M059J (cell line): ENCODE measurements around the gene YOD1. TPM values are rescaled to one million over a fixed set of nuclear protein-coding genes. Genes with fewer than 3 reads are reported as not detected.

Source experiments
- DNase-seq: peaks from one replicate; pipeline ENCODE4 v3.0.0-alpha.2; 2012; ENCODE audit warnings: low read depth
- total RNA-seq: library from RNA; depleted of rRNA; stranded (reverse); fragments of >200 nt; shearing (Covaris generic); gene quantifications from 2 replicates; pipeline ENCODE4 v1.2.3, GENCODE V29; 2014; rRNA removed

Gene YOD1
- total RNA-seq, result 5.1 and 6.0 TPM in 2 replicates

DNA sequence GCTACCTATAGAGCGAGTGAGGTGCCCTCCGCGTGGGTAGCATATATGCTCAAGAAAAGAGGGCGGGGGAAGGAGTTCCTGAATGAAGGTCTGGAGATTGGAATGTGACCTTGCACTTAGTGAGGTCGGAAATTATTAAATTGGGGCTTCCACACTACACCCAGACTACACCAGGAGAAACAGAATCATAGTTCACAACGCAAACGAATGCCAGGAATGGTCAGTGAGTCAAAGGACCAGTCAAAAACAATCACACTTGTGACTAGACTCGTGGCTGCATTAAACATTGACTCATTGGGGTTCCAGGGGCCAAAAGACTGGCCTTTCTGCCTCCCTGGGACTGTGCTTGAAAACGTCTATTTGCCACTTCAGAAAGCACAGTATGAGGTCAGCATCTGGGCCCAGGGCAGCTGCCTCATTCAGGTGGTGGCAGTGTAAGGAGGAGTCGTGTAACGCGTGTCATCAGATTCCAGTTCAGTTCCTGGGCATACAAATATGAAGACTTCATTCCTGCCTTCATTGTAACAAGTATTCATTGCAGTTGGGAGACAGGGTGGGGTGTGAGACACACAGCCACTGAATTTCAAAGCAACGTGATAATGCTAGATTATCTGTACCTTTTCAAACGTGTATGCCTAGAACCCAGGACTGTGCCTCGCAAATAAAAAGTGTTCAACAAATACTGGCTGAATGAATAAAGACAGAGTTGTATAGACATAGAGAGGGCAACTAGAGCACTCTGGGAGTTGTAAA lies at the start of gene YOD1:
Gene YOD1 (minus strand): TSS at position 18 of the 753 bp plus-strand sequence. CDS start 178 bp downstream, outside the sequence.
- peak; percentile 96 for DNase-seq

DNA sequence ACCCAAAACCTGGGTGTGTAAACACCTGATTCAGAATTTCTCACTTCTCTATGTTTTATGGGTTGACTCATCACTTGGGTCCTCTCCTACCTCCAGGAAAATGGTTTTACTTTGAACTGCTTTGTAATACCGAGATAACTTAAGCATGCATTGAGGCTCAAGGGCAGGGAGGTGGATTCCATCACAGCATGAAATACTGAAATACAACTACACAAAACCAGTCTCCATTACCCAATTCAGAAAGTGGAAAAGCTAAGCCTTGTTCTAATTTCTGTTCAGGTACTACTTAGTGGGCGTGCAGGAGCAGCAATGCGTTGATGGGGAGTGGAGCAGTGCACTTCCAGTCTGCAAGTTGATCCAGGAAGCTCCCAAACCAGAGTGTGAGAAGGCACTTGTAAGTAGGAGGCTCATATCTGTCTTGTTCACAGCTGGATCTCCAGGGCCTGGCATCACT lies 46.9 kb upstream of the YOD1 start:
- DNase-seq, result peak; percentile 32

DNA sequence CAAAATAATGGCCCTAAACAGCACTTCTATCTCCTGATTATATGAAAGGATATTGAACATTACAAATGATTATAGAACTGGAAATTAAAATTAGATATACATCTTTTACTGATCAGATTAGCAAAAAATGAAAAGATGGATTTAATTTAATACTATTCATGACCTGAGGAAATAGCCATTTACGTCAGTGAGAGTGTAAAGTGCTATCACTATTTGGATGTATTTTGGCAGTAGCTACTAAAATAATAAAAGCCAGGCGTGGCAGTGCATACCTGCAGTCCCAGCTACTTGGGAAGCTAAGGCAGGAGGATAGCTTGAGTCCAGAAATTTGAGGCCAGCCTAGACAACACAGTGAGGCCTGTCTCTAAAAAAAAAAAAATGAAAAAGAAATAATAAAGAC lies 42.9 kb upstream of the YOD1 start:
- DNase-seq, result no peak

DNA sequence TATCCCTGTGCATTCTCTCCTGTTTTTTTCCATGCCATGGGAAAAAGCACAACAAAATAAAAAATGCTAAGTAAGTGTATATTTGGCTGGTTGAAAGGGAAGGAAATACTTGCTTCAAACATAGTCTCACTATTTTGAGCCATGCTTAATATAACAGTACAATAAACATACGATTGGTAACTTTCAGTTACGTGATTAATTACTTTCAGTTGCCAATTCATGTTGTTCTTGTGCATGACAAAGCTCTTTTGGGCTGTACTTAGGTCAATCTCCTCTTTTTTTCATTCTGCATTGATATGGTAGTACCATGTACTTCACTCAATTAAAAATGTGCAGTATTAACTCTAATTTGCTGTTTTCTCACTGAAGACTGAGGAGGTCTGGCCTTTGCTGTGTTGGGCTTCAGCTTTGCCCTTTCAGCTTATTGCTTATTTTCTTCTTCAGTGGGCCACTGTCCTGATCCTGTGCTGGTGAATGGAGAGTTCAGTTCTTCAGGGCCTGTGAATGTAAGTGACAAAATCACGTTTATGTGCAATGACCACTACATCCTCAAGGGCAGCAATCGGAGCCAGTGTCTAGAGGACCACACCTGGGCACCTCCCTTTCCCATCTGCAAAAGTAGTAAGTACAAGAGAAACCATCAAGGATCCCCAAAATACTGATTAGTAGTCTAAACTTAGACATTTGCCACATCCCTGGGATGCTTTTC lies 40.3 kb upstream of the YOD1 start:
- DNase-seq, result no peak

DNA sequence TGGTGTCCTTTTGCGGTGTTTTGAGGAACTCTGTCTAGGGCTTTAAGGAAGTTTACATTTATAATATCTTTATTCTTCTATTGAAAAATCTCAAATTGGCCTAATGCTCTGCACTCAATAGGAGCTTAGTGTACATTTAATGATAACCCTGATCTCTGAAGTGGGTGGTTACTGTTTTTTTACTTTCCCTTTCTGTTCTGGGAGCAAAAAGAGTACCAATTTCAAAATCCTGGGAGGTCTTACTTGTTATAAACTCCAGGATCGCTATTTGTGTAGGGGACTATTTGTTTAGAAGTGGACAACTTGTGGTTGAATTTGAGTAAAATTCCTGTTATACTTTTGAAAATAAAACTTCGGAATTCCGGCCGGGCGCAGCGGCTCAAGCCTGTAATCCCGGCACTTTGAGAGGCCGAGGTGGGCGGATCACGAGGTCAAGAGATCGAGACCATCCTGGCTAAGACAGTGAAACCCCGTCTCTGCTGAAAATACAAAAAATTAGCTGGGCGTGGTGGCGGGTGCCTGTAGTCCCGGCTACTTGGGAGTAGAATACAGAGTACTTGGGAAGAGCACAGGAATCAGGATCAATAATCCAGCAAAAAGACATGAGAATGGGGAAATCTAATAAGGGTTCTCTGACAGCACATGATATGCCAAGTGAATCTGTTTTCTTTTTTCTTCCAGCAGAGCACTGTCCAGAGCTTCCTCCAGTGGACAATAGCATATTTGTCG lies 38.8 kb upstream of the YOD1 start:
- no peak for DNase-seq

DNA sequence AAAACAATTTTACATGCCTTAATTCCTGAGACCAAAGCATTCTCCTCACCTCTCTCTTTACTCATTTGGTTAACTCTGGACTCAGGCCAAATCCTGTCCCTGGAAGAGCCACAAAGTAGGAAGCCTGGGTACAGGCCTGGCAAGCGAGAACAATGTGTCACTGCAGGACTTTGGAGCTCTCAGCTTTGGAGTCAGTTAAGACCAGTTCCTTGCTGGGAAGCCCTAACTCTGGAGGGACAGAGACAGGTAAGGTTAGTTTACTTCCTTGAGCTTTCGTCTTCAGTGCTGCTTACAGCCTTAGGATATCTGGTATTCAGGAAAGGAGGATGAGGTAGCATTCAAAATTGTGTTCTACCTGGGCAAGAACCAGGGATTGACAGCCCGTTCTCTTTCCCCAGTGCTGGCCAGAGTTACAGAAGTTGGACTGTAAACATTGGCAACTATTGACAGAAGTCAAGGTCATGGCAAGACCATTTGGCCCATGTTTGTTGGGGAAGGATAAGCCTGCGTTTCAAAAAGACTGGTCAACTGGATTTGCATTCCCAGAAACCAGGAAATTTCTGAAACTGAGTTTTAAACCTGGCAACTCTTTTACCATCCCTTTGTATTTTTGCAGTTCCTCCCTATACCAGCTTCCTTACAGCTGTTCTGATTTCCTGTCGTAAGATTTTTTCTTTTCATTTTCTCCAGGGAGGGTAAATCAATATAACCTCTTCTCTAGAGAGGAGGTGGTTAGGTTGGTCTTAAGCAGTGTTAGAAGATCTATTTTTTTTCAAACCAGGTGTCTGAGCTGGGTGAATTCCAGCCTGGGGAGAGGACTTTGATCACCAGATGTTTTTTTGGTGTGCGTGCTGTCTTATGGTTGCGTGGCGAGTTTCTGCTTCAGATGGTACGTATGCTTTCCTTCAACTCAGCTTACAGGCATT lies 38.0 kb upstream of the YOD1 start, which contains the start of gene C4BPB:
Gene C4BPB (plus strand): TSS at position 160 of the 926 bp plus-strand sequence. CDS start 672 bp downstream, at position 832.
- DNase-seq, result peak; percentile 78

DNA sequence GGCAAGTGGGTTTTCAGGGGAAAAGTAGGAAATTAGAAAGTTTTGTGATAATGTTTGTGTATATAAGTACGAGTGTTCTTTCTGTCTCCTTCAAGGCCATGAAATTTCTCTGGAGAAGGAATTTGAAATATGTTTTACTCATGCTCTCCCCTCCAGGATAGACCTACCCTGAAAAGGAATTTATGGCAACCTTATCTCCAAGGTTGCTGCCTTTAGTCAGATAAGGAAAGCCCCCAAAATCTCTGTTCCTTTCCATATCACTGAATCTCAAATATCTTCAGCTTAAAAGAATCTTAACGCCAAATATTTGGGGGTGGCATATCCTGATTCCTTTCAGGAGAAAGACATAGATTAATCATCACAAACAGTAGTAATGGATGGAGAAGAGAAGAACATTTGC lies 37.2 kb upstream of the YOD1 start:
- DNase-seq, result peak; percentile 29

DNA sequence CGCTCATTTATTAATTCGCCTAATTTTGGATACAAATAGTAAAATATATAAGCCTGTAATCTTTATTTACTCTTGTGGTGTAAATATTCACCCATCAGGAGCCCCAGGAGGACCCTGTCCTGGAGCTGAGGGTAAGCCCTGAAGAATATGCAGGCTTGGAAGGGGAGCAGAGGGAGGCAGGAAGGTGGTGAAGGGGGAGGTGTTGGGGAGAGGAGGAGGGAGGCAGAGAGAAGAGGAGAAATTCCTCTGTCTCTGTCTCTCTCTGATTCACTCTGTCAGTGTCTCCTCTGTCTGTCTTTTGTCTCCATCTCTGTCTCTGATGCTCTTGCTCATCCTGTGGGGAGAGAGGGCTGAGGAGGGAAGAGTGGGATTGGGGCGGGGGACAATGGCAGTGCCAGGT lies 34.9 kb upstream of the YOD1 start:
- no peak for DNase-seq

DNA sequence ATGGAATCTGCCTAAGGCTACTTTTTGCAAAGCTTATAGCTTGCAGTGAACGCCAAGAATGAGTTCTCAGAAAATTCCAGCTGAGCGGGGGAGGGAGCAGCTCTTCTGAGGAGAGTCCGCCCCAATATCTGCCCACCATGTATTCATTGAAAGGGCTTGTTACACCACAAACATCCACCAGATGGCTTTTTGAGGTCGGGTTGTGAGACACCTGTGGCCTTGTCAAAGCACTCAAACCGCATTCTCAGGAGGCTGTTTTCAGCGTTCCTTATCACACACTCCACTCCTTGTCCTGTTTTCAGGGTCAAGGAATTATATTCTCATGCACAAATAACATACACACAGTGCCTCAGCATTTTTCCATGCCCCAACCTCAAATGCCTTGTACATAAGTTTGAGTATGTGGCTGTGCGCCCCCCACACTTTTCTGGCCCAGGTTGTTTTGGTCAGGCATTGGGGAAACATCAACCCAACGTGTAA lies 33.7 kb upstream of the YOD1 start:
- peak; percentile 74 for DNase-seq

DNA sequence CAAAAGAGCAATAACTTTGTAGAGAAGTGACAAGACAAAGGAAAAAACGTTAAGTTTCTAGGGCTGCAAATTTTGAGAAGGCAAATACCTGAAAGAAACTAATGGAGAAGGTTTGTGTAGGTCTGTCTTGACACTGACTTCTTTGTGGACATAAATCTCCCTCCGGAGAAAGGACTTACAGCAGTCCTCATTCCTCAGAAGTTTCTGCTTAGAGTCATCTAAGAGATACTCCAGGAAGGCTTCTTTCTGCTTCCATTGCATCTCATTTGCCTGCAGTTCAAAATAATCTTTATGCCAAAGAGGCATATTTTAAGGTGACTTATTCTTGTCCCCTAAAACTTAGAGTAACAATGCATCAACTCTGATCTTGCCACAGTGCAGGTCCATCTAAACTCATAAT lies 33.2 kb upstream of the YOD1 start:
- no peak for DNase-seq

DNA sequence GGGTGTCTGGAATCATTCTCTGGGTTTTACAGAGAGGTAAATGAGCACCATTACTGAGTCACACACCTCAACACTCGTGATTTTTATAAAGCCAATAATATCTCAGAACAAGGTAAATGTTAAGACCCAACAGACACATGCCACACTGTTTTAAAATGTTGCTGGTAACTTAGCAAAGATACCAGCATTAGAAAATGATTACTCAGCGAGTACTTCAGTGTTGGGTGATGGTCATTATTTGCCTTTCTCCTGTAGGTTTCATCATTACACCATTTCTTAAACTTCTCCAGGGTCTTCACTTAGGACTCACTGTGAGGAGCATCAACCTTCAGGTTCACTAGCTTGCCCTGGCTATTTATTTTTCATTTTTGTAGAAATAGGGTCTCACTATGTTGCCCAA lies 30.8 kb upstream of the YOD1 start:
- DNase-seq, result no peak

DNA sequence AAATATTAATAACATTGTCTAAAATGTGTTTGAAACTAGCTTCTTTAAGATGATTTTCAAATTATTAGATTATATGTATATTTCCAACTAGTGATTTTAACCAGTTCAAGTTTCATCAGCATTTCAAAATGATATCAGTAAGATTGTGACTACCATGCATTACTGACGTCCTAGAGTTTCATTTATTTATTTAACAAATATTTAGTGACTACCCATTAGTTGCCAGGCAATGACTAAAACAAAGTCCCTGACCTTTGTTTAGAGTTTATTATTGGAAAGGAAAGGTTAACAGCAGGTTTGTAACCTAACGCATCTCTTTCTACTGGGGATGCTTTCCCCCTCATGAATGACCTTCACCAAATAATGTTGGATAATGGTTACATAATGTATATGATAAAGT lies 30.1 kb upstream of the YOD1 start:
- DNase-seq, result peak; percentile 25

DNA sequence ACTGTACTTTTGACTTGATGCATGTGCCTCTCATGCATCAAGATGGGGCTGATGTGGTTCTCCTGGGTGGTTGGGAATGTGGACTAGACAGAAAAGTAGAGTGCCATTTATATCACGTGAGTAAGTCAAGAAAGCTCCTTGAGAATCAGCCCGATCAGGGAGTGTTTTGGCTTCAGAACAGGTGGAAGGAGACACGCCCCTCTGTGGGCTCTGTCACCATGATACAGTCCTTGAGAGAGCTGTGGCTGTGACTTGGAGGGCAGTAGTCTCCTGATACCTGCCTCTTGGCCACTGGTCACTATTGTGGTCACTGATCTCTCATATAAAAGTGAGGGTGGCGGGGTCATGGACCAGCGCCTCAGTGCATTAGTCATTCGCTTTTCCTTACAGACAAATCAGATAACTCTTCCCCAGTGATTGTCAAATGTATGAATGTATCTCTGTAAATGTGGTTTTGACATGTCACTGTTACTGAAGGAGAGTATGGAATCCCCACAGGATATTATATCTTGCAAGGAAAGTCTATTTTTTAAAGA lies 28.8 kb upstream of the YOD1 start:
- DNase-seq, result peak; percentile 49

DNA sequence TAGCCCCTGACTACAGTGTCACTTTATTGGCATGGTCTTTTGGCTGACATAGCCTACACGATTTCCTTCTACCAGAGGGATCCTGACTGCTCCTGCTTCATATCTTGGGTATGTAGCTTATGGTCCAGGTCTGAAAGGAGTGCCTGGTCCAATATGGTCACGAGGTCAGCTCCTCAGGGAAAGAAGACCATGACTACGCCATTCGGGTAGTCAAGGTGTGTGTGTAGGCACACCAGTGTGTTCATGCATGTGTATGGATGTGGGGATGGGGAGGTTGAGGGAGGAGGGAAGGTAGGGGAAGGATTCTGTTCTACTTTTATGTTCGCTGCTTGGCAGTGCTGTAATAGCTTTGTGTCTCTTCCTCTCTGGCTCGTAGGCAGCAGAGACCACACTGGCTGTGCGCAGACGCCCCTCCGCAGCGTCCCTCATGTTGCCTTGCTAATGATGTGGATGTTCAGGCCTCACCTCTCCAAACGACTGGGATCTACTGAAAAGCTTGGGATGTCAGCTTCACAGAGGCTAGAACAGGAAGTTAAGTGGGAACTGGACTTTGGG lies 27.6 kb upstream of the YOD1 start:
- DNase-seq, result no peak

DNA sequence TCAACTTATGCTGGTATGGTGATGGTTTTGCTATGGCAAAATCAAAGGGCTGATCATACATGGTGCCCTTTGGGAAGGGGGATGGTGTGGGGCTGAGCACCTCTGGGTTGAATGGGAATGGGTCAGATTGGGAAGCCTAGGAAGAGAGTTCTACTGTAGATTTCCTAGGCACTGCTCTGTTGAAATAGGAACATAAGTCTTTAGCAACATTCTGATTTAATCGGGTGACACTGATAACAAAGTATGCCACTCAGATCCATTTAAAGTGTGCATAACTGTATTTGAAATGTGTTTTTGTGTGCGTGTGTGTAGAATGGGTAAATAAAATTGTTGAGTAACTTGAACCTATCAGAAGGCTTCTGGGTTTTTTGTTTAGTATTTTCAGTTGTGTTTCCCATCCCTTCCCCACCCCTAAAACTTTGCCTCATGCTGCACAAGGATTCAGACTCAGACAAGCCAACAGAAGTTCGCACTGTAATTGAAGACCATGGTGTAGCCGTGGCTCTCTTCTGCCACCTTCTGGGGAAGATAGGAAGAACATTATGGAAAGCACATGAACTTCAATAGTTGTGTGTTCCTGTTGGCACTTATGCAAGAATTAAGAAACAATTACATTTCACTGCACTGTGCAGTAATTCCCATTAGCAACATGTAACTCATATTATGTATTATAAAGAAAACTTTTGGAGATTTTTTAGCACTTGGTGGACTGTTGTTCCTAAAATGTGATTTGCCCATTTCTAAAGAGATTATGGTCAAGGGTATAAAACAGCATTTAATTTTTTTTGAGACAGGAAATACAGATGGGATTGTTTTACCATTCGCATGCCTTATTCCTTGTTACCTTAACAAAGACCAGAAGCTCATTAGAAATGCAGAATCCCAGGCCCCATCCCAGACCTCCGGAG lies 26.7 kb upstream of the YOD1 start:
- peak; percentile 76 for DNase-seq

DNA sequence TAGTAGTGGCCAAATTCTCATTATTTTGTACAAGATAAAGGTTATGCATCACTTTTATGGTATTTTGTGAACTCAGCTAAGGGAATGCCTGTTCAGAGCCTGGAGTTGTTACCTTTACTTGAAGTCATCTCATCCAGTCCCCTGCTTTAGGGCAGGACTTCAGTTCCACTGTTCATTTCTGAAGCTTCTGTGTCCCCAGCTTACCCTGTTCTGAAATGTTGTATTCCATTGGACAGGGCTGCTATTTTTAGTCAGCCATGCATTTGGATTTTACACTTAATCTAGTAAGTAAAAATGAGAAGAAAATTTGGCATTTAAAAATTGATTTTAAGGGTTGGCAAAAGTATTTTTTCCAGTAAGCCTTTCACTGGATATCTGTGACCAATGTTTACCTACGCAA lies 26.0 kb upstream of the YOD1 start:
- DNase-seq, result no peak

DNA sequence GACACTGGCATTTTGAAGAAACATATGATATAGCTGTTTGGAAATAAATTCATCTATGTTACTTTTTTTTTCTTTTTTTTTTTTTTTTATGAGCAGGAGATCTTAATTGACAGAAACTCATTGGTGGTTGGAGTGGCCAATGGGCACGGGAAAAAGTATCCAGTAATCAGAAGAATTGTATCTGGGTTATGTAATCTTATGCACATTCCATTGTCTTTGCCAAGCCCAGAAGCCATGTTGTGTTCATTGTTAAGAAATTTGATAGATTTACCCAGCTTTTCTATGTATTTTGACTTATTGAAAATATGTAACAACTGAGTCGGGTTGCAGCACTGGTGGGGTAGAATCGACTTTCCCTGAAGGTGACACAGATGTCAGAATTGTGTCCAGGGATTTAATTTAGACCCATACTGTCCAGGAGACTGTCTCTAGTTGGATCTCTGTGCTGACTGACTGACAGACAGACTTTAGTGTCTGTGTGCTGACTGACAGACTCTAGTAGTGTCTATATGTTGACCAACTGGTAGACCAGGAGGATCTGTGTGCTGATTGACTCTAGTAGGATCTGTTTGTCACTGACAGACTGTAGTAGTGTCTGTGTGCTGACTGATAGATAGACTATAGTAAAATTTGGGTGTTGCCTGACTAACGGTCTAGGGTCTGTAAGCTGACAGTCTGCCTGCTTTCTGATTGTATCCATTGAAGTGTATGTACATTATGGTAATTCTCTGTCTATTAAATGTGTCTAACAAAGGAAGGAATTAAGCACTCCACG lies 25.4 kb upstream of the YOD1 start:
- no peak for DNase-seq
